Activated T-helper 2 cell treated with anti-CD3 and anti-CD28 coated beads, Interferon-gamma antibody, Interleukin-2, Interleukin-4, amounts not matched to agents 10 μg/mL and 5 μg/mL and 100 μg/mL, durations not matched to agents 14 hours and 24 hours and 36 hours (primary cell): ENCODE data around the gene ZFAND3. TPM values are rescaled to one million over a fixed set of nuclear protein-coding genes. Genes with fewer than 3 reads are reported as not detected.
A peak's percentile ranks its signal among the peaks of the same experiment; 100 is the strongest.

Source experiments
- DNase-seq: peaks from one replicate; pipeline ENCODE4 v3.0.0; 2021; ENCODE audit warnings: low spot score
- H3K27ac Mint-ChIP-seq: one replicate; pipeline ENCODE4 v1.8.0; 2021; ENCODE audit warnings: mixed read lengths
- H3K27me3 Mint-ChIP-seq: one replicate; pipeline ENCODE4 v1.8.0; 2021; ENCODE audit warnings: low read depth, mixed read lengths
- H3K36me3 Mint-ChIP-seq: one replicate; pipeline ENCODE4 v1.8.0; 2021; ENCODE audit warnings: low read depth, mixed read lengths
- H3K4me1 Mint-ChIP-seq: one replicate; pipeline ENCODE4 v1.8.0; 2021; ENCODE audit warnings: low read depth, mixed read lengths
- H3K4me3 Mint-ChIP-seq: one replicate; pipeline ENCODE4 v1.8.0; 2021; ENCODE audit warnings: low read depth, mild to moderate bottlenecking, moderate library complexity, mixed read lengths
- H3K9me3 Mint-ChIP-seq: one replicate; pipeline ENCODE4 v1.8.0; 2021; ENCODE audit warnings: mixed read lengths
- intact Hi-C: fragments of 100-400 bp; cut with micrococcal nuclease; formaldehyde crosslinking; loops from one replicate; pipeline ENCODE4 v1.15.1; 2023
- total RNA-seq: library from RNA; stranded (reverse); gene quantifications from 2 replicates; pipeline ENCODE4 v1.2.3, GENCODE V29; 2022

Gene ZFAND3
- total RNA-seq, 1 donor from 2014 or later, result 30.8 TPM

DNA sequence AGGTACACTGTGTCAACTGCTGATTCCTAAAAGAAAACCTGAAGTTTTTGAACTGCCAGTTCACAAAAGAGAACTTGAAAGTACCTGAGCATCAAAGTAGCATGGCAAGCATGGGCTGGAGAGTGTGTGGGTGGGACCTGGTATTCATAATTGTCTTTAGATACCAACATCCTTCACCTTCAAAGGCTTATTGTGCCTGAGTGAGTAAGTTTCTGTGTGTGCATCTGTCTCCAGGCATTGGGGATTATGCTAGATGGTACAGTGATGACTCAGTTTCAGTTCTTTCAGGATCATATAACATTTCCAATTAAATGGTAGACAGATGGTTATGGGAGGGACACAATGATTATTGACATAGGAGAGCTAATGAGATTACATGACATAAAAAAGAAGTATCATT is 238.5 kb downstream of the ZFAND3 start:
- H3K36me3 Mint-ChIP-seq, result peaks cover 14% of the 10 kb centered on the region
- peaks cover 9% of the 10 kb centered on the region for H3K4me1 Mint-ChIP-seq
- peak overlapping the region; percentile 14 for H3K27ac Mint-ChIP-seq
- intact Hi-C loops, result no loop called here
- H3K4me3 Mint-ChIP-seq, result no peak overlapping the region
- no peaks in the 10 kb centered on the region for H3K27me3 Mint-ChIP-seq
- no peak for DNase-seq
- no peaks in the 10 kb centered on the region for H3K9me3 Mint-ChIP-seq

DNA sequence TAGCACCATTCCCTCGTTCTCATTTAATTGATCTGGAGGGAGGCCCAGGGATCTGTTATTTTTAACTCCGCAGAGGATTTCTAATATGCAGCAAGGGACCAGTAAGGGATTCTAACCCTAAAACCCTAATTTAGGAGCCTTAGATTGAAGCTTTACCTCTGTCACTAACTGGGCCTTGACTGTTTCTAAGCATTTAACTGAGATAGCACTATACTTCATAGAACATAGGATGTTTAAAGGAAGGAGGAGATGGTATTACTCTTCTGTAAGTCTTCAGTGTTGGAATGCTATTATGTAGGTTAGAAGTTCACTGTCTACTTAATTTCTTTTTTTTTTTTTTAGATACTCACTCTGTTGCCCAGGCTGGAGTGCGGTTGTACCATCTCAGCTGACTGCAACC is 242.5 kb downstream of the ZFAND3 start:
- Mint-ChIP-seq H3K27ac (no peak overlapping the region), H3K4me3 (no peak overlapping the region)

DNA sequence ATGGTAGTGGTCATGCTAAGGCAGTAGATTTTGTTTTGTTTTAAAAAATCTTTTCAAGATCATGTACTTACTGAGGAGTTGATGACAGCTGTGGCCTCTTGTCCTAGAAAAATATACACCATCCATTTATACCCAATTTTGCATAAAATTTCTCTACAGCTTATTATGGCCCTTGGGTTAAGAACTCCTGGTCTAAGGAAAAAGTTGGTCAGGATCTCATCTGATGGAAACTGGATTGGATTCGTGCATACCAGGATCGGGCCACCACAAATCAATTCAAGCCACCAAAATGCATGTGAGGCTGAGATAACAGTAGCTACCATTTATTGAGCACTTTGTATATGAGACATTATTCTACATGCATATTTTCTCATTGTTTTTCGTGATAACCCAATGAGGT is 244.4 kb downstream of the ZFAND3 start:
- H3K4me1 Mint-ChIP-seq, result peaks cover 3% of the 10 kb centered on the region
- intact Hi-C loops, result no loop called here
- H3K4me3 Mint-ChIP-seq, result no peak overlapping the region
- H3K27ac Mint-ChIP-seq, result no peak overlapping the region
- H3K9me3 Mint-ChIP-seq, result no peaks in the 10 kb centered on the region
- H3K36me3 Mint-ChIP-seq, result peaks cover 31% of the 10 kb centered on the region
- H3K27me3 Mint-ChIP-seq, result no peaks in the 10 kb centered on the region
- DNase-seq, result no peak

More for the DNA sequence above, 242.5 kb downstream of the ZFAND3 start:
- peaks cover 7% of the 10 kb centered on the region for H3K4me1 Mint-ChIP-seq
- DNase-seq, result no peak
- peaks cover 31% of the 10 kb centered on the region for H3K36me3 Mint-ChIP-seq
- no peaks in the 10 kb centered on the region for H3K9me3 Mint-ChIP-seq
- no peaks in the 10 kb centered on the region for H3K27me3 Mint-ChIP-seq
- intact Hi-C loops, result no loop called here

DNA sequence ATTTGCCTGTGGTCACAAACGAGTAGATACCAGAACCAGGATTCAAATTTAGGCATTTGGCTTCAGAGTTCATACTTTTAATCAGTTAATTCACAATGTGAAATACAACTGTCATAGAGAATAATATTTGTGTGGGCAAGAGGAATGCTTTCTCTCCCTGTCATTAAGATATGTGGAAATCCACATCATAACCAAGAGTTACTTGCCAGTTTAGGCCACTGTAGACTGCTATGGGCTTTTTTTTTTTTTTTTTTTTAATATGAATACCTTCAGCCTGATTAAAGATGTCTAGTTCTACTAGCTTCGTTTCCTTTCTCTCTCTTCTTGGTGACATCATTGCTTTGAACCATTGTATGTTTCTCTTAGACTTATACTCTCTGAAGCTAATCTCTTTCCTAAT is 244.9 kb downstream of the ZFAND3 start:
- DNase-seq, result no peak
- Mint-ChIP-seq H3K9me3 (no peaks in the 10 kb centered on the region), H3K27me3 (no peaks in the 10 kb centered on the region), H3K36me3 (peaks cover 31% of the 10 kb centered on the region), H3K27ac (no peak overlapping the region), H3K4me1 (peaks cover 4% of the 10 kb centered on the region), H3K4me3 (no peak overlapping the region)
- intact Hi-C loops, result no loop called here

DNA sequence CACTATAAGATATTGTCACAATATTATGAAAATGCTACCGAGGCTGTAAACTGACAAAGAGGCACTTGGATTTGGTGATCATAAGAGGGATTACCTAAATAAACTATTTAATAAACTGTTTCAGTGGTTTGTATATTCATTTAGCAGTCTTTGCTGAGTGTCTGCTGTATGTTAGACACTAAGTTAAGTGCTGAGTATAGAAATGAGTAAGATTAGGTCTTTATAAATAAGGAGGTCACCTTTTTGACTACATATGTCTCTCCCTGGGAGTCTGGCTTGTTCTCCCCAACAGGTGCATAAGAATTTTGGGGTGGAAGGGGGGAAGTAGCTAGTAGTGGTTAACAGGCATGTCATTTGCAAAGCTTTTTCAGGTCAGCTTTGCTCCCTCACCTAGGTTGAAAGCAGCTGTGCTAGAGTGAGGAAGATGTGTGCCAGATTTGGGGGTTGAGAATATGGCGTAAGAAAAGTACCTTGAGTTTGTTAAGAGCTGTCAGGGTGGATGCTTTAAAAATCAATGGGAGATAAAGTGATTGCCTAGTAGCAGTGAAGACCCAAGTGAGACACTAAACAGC is 246.3 kb downstream of the ZFAND3 start:
- Mint-ChIP-seq H3K27me3 (no peaks in the 10 kb centered on the region), H3K4me3 (no peak overlapping the region), H3K4me1 (peaks cover 5% of the 10 kb centered on the region), H3K9me3 (no peaks in the 10 kb centered on the region), H3K27ac (no peak overlapping the region), H3K36me3 (peaks cover 31% of the 10 kb centered on the region)
- intact Hi-C loops, result no loop called here
- no peak for DNase-seq

DNA sequence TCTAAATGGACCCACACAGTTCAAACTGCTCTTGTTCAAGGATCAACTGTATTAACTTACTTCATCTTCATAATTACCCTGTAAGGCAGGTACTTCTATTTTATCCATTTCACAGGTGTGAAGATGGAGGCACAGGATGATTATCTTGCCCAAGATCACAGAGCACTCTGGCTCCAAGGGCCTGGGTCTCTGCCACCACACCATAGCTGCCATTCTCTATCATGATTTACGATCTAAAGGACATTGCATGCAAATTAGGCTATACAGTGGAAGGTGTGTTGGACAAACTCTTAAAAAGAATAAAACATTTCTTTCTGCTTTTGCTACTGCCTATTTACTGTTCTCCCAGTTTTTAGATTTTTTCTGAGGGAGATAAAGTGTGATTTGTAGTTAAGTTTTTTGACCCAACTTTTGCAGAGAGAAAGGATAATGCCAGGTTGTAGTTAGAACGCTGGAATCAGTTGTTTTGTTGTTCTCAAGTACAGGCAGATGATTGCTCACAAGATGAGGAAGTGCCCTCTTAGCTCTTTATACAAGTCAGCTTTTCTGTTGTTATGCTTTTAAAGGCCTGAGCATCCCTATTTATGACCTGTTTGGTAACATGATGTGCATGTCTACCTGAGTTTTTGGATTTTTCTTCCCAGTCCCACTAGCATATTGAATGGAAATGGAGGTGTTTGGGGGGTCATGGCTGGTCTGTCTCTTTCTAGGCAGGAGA is 247.9 kb downstream of the ZFAND3 start:
- H3K27me3 Mint-ChIP-seq, result no peaks in the 10 kb centered on the region
- intact Hi-C loops, result no loop called here
- peaks cover 23% of the 10 kb centered on the region for H3K36me3 Mint-ChIP-seq
- no peak overlapping the region for H3K27ac Mint-ChIP-seq
- no peaks in the 10 kb centered on the region for H3K9me3 Mint-ChIP-seq
- no peak for DNase-seq
- H3K4me1 Mint-ChIP-seq, result peaks cover 5% of the 10 kb centered on the region
- H3K4me3 Mint-ChIP-seq, result no peak overlapping the region

DNA sequence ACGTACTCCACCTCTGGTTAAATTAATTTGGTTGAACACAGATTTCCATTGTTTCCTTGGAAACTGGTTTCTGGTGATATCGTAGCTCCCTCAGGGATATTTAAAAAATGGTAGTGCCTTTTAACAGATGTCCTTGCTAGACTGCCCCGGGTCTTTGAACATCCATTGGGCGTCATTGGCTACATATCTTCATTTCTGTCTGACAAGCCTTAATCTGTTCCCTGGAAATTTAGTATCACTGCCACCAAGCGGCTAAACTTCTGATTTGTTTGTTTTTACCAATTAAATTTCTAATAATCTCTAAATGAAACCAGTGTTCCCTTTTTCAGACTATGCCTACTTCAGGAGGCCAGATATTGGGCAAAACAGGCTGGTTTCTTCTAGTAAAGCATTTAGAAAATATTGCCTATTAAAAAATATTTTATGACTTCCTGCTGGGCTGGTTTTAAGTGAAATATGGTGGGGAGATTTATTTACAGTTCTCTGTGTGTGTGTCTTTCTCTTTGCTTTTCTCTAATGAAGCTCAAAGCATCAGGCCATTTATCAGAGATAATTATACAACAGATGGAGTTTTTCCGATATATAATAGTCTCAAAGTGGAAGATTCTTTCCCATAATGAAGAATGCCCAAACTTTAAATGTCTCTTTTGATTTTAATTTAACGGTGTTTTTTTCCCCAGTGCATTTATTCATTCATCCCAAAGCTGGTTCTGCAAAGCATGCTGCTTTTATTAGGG is 249.5 kb downstream of the ZFAND3 start:
- no peak overlapping the region for H3K4me3 Mint-ChIP-seq
- H3K4me1 Mint-ChIP-seq, result peaks cover 5% of the 10 kb centered on the region
- no peak for DNase-seq
- H3K36me3 Mint-ChIP-seq, result peaks cover 9% of the 10 kb centered on the region
- H3K9me3 Mint-ChIP-seq, result no peaks in the 10 kb centered on the region
- intact Hi-C loops, result no loop called here
- H3K27me3 Mint-ChIP-seq, result no peaks in the 10 kb centered on the region
- H3K27ac Mint-ChIP-seq, result no peak overlapping the region

DNA sequence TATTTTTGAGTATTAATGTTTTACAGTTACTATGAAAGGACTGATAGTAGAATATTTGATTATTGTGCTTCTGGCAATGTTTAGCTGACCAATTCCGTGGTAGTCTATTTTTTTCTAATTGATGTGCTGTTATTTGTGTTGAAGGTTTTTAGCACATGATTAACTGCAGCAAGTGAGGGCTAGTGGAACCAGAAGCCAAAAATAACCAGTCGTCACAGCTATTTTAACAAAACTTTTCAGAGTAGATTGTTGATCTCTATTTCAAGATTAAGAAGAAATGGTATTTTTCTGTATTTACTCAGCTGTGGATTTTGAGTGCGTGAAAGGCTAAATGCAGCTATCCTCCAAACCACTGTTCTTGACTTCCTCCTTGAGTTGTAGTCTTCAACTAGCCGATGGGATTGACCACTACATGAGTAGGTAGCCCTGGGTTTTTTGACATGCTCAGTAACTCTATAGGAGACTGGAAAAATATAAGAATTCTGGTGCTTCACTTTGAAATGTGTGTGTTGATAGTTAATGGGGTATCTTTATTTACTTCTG is 258.0 kb downstream of the ZFAND3 start:
- no peak overlapping the region for H3K27ac Mint-ChIP-seq
- no peaks in the 10 kb centered on the region for H3K9me3 Mint-ChIP-seq
- no peaks in the 10 kb centered on the region for H3K4me1 Mint-ChIP-seq
- no peak for DNase-seq
- intact Hi-C loops, result no loop called here
- no peaks in the 10 kb centered on the region for H3K36me3 Mint-ChIP-seq
- no peak overlapping the region for H3K4me3 Mint-ChIP-seq
- H3K27me3 Mint-ChIP-seq, result no peaks in the 10 kb centered on the region

DNA sequence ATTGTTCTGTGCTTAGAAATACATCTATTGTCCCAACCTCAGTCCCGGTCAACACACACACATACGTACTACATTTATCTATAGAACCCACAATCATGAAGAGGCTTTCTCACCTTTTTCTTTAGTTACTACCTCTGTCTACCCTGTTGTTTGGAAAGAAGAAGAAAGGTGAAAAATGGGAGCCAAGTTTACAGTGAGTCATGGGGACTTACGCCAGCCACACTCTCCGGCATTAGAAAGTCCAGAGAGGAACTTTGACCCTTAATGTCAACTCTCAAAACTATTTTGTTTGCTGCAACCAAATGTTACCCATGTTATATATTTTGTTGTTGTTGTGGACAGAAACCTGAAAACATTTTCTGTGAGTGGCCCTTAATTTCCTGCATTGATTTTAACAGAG is 259.1 kb downstream of the ZFAND3 start:
- H3K36me3 Mint-ChIP-seq, result no peaks in the 10 kb centered on the region
- intact Hi-C loops, result no loop called here
- no peaks in the 10 kb centered on the region for H3K9me3 Mint-ChIP-seq
- no peak overlapping the region for H3K4me3 Mint-ChIP-seq
- no peak for DNase-seq
- H3K27ac Mint-ChIP-seq, result no peak overlapping the region
- H3K27me3 Mint-ChIP-seq, result no peaks in the 10 kb centered on the region
- H3K4me1 Mint-ChIP-seq, result no peaks in the 10 kb centered on the region

DNA sequence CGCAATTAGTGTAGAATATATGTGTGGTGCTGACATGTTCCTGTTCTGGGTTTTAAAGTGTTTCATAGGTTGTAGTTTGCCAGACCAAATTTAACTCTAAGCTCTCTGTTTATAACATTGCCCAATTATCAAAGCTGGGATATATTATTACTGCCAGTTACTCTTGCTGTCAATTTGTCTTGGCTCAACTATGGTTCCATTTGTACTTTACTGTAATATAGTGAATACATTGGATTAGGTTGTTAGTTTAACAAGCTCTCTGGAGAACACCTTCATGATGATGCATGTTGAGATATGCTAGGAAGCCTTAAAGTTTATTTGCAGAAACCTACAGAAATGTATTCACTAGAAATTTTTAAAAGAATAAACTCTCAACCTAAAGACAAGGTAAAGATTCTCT is 259.6 kb downstream of the ZFAND3 start:
- Mint-ChIP-seq H3K4me1 (no peaks in the 10 kb centered on the region), H3K9me3 (no peaks in the 10 kb centered on the region), H3K36me3 (peaks cover 1% of the 10 kb centered on the region), H3K4me3 (no peak overlapping the region), H3K27ac (no peak overlapping the region), H3K27me3 (no peaks in the 10 kb centered on the region)
- intact Hi-C loops, result no loop called here
- DNase-seq, result no peak

DNA sequence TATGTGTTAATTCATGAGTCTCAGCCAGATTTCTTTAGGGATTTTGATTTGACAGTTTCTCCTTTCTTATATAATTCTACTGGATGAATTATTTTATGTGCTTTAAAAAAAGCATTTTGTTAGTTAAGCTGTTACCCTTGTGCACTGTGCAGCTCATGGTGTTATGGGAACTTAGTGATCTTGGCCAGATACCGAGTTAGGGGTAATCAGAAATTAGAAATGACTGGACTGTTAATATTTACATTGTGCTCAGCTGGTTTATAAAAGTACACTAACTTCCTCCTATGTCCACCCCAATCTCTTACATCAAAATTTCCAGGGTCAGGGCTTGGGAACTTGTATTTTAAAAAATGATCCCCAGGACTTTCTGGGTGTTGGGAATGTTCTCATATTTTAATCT is 260.0 kb downstream of the ZFAND3 start:
- Mint-ChIP-seq H3K4me3 (no peak overlapping the region), H3K9me3 (no peaks in the 10 kb centered on the region), H3K27me3 (no peaks in the 10 kb centered on the region), H3K36me3 (peaks cover 6% of the 10 kb centered on the region), H3K27ac (no peak overlapping the region), H3K4me1 (no peaks in the 10 kb centered on the region)
- DNase-seq, result no peak
- intact Hi-C loops, result no loop called here

DNA sequence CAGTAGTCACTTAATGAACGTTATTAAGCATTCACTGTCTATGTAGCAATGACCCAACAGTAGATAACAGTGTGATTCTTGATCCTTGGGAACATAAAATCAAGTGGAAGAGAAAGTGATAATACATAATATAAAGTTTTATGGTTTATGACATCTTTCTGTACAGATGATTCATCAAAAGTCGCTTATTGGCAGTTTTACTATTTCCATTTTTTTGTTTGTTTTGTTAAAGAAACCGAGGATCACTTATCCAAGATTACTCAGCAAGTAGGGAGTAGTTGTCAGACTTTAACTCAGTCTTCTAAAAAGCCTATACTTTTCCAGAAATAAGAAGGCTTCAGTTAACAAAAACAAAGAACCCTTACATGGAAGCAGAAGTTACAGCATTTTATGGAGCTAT is 260.8 kb downstream of the ZFAND3 start:
- H3K27ac Mint-ChIP-seq, result no peak overlapping the region
- no peaks in the 10 kb centered on the region for H3K4me1 Mint-ChIP-seq
- no peaks in the 10 kb centered on the region for H3K9me3 Mint-ChIP-seq
- no peaks in the 10 kb centered on the region for H3K27me3 Mint-ChIP-seq
- DNase-seq, result no peak
- intact Hi-C loops, result no loop called here
- H3K4me3 Mint-ChIP-seq, result no peak overlapping the region
- peaks cover 11% of the 10 kb centered on the region for H3K36me3 Mint-ChIP-seq

DNA sequence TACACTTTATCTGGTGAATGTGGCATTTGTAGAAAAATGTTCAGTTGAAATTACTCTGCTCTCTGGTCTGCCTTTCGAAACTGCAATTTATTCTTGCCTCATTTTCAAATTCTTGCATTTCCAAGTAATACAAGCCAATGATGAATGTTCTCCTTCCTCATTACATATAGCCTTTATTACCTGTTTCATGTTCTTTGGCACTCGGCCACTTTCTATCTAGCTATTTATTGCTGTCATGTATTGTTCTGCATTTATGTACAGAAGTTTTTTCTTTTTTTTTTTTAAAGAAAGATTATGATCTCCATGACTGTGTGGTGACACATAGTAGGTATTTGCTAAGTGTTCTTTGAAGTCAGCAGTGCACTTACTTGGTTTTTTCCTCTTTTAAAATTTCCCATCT is 261.4 kb downstream of the ZFAND3 start:
- no peak overlapping the region for H3K27ac Mint-ChIP-seq
- intact Hi-C loops, result no loop called here
- H3K9me3 Mint-ChIP-seq, result no peaks in the 10 kb centered on the region
- H3K27me3 Mint-ChIP-seq, result no peaks in the 10 kb centered on the region
- H3K4me3 Mint-ChIP-seq, result no peak overlapping the region
- H3K4me1 Mint-ChIP-seq, result no peaks in the 10 kb centered on the region
- no peak for DNase-seq
- peaks cover 14% of the 10 kb centered on the region for H3K36me3 Mint-ChIP-seq
